ENCODE results near the gene PCDHA8. TPM values are rescaled to one million over a fixed set of nuclear protein-coding genes. Genes with fewer than 3 reads are reported as not detected.

PCDHA8 gene
- total RNA-seq, 1 donor, result 0.36 TPM

- no peak overlapping the region for H2AFZ ChIP-seq (ENCODE audit: low read length)
- DNase-seq (ENCODE audit: insufficient read length, low spot score, missing footprints), result no peak
- H3K4me1 ChIP-seq (ENCODE audit: insufficient read depth, low read length), result no peaks in the 10 kb centered on the region
- H3K4me3 ChIP-seq (ENCODE audit: insufficient read depth, low read length), result no peak overlapping the region
- H3K36me3 ChIP-seq (ENCODE audit: insufficient read depth, low read length), result no peaks in the 10 kb centered on the region
- H4K20me1 ChIP-seq (ENCODE audit: insufficient read depth, low read length), result no peaks in the 10 kb centered on the region
- H3K79me2 ChIP-seq (ENCODE audit: insufficient read depth, low read length), result no peaks in the 10 kb centered on the region
- no peaks in the 10 kb centered on the region for H3K27me3 ChIP-seq (ENCODE audit: insufficient read depth, low read length)
- TF ChIP-seq CTCF (IDR thresholded peaks at IDR 0.05; ENCODE audit: extremely low read depth, low read depth, low read length), result no peak
- no peak overlapping the region for H3K4me2 ChIP-seq (ENCODE audit: insufficient read depth, low read length)
- no peaks in the 10 kb centered on the region for H3K9me3 ChIP-seq (ENCODE audit: low read depth, low read length)
- no peak overlapping the region for H3K27ac ChIP-seq (ENCODE audit: low read depth, low read length)
These were observed 21.7 kb downstream of the PCDHA8 start for GRCh38 chr5:140862441-140863295.

DNA sequence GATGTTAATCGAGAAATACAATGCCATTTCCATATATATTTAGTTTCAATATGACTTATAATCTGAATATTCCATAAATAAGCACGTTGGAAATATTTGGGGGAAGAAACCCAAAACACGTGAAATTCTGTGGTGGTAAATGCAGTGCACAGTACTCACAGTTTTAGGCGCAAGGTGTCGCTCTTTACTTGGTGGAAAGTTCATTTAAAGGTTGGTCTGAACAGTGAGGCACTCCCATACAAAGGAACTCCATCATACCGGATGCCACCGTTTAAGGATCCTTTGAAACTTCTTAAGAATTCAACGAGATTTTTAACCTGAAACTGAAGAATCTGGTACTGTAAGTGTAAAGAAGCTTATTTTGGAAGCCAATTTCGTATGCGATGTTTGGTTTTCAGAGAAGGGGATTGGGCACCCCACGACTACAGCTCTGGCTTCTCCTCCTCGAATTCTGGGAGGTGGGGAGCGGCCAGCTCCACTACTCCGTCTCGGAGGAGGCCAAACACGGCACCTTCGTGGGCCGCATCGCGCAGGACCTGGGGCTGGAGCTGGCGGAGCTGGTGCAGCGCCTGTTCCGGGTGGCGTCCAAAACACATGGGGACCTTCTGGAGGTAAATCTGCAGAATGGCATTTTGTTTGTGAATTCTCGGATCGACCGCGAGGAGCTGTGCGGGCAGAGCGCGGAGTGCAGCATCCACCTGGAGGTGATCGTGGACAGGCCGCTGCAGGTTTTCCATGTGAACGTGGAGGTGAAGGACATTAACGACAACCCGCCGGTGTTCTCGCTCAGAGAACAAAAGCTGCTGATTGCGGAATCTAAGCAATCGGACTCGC is 28.0 kb downstream of the PCDHA8 start, which contains the start of gene PCDHA11:
Gene PCDHA11, plus strand, starts transcription at position 237 of the 834 bp plus-strand sequence. Its CDS starts 147 bp downstream, at position 384.
- Histone ChIP-seq H2AFZ (ENCODE audit: low read length) (no peak within 1 kb of the TSS), H3K4me1 (ENCODE audit: insufficient read depth, low read length) (no peaks in the 10 kb centered on the region)
- no peak for DNase-seq (ENCODE audit: insufficient read length, low spot score, missing footprints)

DNA sequence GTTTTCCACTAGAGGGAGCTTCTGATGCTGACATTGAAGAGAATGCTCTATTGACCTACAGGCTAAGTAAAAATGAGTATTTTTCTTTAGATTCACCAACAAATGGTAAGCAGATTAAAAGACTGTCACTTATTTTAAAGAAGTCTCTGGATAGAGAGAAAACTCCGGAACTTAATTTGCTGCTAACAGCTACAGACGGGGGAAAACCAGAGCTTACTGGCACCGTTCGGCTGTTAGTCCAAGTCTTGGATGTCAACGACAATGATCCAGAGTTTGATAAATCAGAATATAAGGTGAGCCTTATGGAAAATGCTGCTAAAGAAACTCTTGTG is 28.5 kb downstream of the PCDHA8 start:
- no peak overlapping the region for H3K4me2 ChIP-seq (ENCODE audit: insufficient read depth, low read length)
- H3K36me3 ChIP-seq (ENCODE audit: insufficient read depth, low read length), result no peaks in the 10 kb centered on the region
- H3K4me3 ChIP-seq (ENCODE audit: insufficient read depth, low read length), result no peak overlapping the region
- H3K79me2 ChIP-seq (ENCODE audit: insufficient read depth, low read length), result no peaks in the 10 kb centered on the region
- H3K4me1 ChIP-seq (ENCODE audit: insufficient read depth, low read length), result no peaks in the 10 kb centered on the region
- no peaks in the 10 kb centered on the region for H3K9me3 ChIP-seq (ENCODE audit: low read depth, low read length)
- no peaks in the 10 kb centered on the region for H3K27me3 ChIP-seq (ENCODE audit: insufficient read depth, low read length)
- H2AFZ ChIP-seq (ENCODE audit: low read length), result no peak overlapping the region
- H4K20me1 ChIP-seq (ENCODE audit: insufficient read depth, low read length), result no peaks in the 10 kb centered on the region
- TF ChIP-seq CTCF (IDR thresholded peaks at IDR 0.05; ENCODE audit: extremely low read depth, low read depth, low read length), result peak; percentile 19
- no peak for DNase-seq (ENCODE audit: insufficient read length, low spot score, missing footprints)
- H3K27ac ChIP-seq (ENCODE audit: low read depth, low read length), result no peak overlapping the region

More for the DNA sequence above, 28.0 kb downstream of the PCDHA8 start, which contains the start of gene PCDHA11:
- Histone ChIP-seq H3K4me3 (ENCODE audit: insufficient read depth, low read length) (no peak within 1 kb of the TSS), H3K27ac (ENCODE audit: low read depth, low read length) (no peak within 1 kb of the TSS), H4K20me1 (ENCODE audit: insufficient read depth, low read length) (no peaks in the 10 kb centered on the region), H3K79me2 (ENCODE audit: insufficient read depth, low read length) (no peaks in the 10 kb centered on the region), H3K36me3 (ENCODE audit: insufficient read depth, low read length) (no peaks in the 10 kb centered on the region), H3K4me2 (ENCODE audit: insufficient read depth, low read length) (no peak within 1 kb of the TSS), H3K9me3 (ENCODE audit: low read depth, low read length) (no peaks in the 10 kb centered on the region), H3K27me3 (ENCODE audit: insufficient read depth, low read length) (no peaks in the 10 kb centered on the region)
- no peak for TF ChIP-seq CTCF (IDR thresholded peaks at IDR 0.05; ENCODE audit: extremely low read depth, low read depth, low read length)

All from osteoblast (primary cell).